Measurements from ENCODE around the gene WAC.

DNA sequence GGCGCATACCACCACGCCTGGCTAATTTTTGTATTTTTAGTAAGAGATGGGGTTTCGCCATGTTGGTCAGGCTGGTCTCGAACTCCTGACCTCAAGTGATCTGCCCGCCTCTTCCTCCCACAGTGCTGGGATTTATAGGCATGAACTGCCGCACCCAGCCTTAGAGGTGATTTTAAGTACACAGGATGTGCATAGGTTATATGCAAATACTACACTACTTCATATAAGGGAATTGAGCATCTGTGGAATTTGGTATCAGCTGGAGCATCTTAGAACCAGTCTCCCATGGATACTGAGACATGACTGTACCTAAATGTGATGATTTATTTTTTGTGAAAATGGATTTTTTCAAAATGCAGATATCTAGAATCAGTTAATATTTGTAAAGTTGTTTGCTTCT lies 21.1 kb downstream of the WAC start:
- no peak for TF ChIP-seq FOXA1 (IDR thresholded peaks at IDR 0.05)
- TF ChIP-seq ARNT (IDR thresholded peaks at IDR 0.05): no peak
- no peak for TF ChIP-seq FOXK2 (IDR thresholded peaks at IDR 0.05)
- TF ChIP-seq CTBP1 (IDR thresholded peaks at IDR 0.05; ENCODE audit: borderline replicate concordance): no peak
- no peak for TF ChIP-seq FOXM1 (IDR thresholded peaks at IDR 0.05; ENCODE audit: borderline replicate concordance)
- TF ChIP-seq ELF4 (IDR thresholded peaks at IDR 0.05): no peak
- no peak for TF ChIP-seq BHLHE40 (IDR thresholded peaks at IDR 0.05; ENCODE audit: borderline replicate concordance)
- no peak for TF ChIP-seq SP1 (IDR thresholded peaks at IDR 0.05)
- TF ChIP-seq, protein P1, sequence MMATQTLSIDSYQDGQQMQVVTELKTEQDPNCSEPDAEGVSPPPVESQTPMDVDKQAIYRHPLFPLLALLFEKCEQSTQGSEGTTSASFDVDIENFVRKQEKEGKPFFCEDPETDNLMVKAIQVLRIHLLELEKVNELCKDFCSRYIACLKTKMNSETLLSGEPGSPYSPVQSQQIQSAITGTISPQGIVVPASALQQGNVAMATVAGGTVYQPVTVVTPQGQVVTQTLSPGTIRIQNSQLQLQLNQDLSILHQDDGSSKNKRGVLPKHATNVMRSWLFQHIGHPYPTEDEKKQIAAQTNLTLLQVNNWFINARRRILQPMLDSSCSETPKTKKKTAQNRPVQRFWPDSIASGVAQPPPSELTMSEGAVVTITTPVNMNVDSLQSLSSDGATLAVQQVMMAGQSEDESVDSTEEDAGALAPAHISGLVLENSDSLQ (IDR thresholded peaks at IDR 0.05): no peak
- TF ChIP-seq NFRKB (IDR thresholded peaks at IDR 0.05): no peak
